NCI-H187 treated with DMSO at 0.1 percent for 48 hours (cell line): ENCODE measurements around the gene ARFGEF2.
"Not testable (repeated sequence)": the region's sequence is repeated elsewhere in the genome, so short reads cannot be mapped to it uniquely, and the experiment has no call there.

Source experiments
- DNase-seq: peaks from one replicate; lab custom pipeline; 2025; lab: John Stamatoyannopoulos, UW

Gene ARFGEF2

GRCh38 chr20:49078310-49078709 lies 156.8 kb downstream of the ARFGEF2 start:
- DNase-seq, result no peak

- DNase-seq, result not testable (repeated sequence)
Observed at GRCh38 chr20:49082295-49082694, 160.8 kb downstream of the ARFGEF2 start.
